ENCODE measurements around the gene ADAMTSL1.
A peak's percentile ranks its signal among the peaks of the same experiment; 100 is the strongest.

ADAMTSL1 gene

GRCh38 chr9:18461496-18461895 lies 12.5 kb upstream of the ADAMTSL1 start:
- TF ChIP-seq CTCF (conservative IDR thresholded peaks at IDR 0.05; ENCODE audit: control insufficient read depth, insufficient read depth, low read depth, low read length) = no peak
- DNase-seq (ENCODE audit: low read depth) = no peak
- H3K4me3 ChIP-seq (ENCODE audit: control insufficient read depth, low read depth, low read length) = no peak overlapping the region

GRCh38 chr9:18463991-18464390 lies 10.0 kb upstream of the ADAMTSL1 start:
- peak; percentile 38 for DNase-seq (ENCODE audit: low read depth)
- H3K4me3 ChIP-seq (ENCODE audit: control insufficient read depth, low read depth, low read length) = no peak overlapping the region
- no peak for TF ChIP-seq CTCF (conservative IDR thresholded peaks at IDR 0.05; ENCODE audit: control insufficient read depth, insufficient read depth, low read depth, low read length)

- no peak for TF ChIP-seq CTCF (conservative IDR thresholded peaks at IDR 0.05; ENCODE audit: control insufficient read depth, insufficient read depth, low read depth, low read length)
- no peak for DNase-seq (ENCODE audit: low read depth)
Observed at GRCh38 chr9:18466101-18466500, 7.9 kb upstream of the ADAMTSL1 start.

GRCh38 chr9:18467696-18468095 lies 6.3 kb upstream of the ADAMTSL1 start:
- H3K4me3 ChIP-seq (ENCODE audit: control insufficient read depth, low read depth, low read length) = no peak overlapping the region
- no peak for DNase-seq (ENCODE audit: low read depth)
- TF ChIP-seq CTCF (conservative IDR thresholded peaks at IDR 0.05; ENCODE audit: control insufficient read depth, insufficient read depth, low read depth, low read length) = no peak

More at GRCh38 chr9:18466101-18466500, 7.9 kb upstream of the ADAMTSL1 start:
- H3K4me3 ChIP-seq (ENCODE audit: control insufficient read depth, low read depth, low read length) = no peak overlapping the region

GRCh38 chr9:18472435-18472834 lies 1.5 kb upstream of the ADAMTSL1 start:
- DNase-seq (ENCODE audit: low read depth) = no peak
- no peak for TF ChIP-seq CTCF (conservative IDR thresholded peaks at IDR 0.05; ENCODE audit: control insufficient read depth, insufficient read depth, low read depth, low read length)
- peak overlapping the region; percentile 89 for H3K4me3 ChIP-seq (ENCODE audit: control insufficient read depth, low read depth, low read length)

DNA sequence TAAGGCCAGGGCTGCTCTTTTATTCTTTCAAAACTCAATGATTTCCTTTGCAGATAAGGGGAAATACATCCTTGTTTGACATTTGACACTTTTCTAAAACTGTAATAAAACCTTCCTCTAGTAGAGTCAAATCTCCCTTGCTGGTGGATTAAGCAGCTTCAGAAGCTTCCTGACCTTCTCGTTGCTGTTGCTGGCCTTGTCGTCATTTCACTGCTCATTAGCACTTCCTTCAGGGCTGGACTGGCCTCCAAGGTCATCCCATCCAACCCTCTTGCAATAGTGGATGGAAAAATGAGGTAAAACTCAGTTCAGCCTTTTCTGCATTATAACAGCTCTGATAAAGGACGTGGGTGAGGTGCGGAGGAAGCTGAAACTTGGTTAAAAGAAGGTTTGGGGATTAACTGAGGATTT lies 1.1 kb upstream of the ADAMTSL1 start:
- DNase-seq (ENCODE audit: low read depth) = peak; percentile 58
- H3K4me3 ChIP-seq (ENCODE audit: control insufficient read depth, low read depth, low read length) = peak overlapping the region; percentile 89
- TF ChIP-seq CTCF (conservative IDR thresholded peaks at IDR 0.05; ENCODE audit: control insufficient read depth, insufficient read depth, low read depth, low read length) = no peak

DNA sequence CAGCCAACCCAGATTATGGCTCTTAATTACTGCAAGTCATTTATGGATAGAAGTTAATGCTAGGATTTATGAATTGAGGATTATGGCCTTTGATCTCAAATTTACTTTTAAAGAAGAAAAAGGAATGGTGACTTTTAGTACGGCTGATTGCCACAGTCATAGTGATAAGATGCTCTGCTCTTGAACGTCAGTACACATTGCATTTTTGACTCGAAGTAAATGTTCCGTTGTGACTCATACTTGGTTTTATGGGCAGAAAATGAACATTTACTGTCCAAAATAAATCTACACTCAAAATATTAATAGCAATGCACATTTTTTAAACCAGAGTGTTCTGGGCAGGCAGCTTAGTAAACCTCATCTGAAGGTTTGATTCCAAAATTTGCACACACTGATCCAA lies 830 bp downstream of the ADAMTSL1 start:
- peak; percentile 63 for DNase-seq (ENCODE audit: low read depth)
- peak overlapping the region; percentile 89 for H3K4me3 ChIP-seq (ENCODE audit: control insufficient read depth, low read depth, low read length)
- no peak for TF ChIP-seq CTCF (conservative IDR thresholded peaks at IDR 0.05; ENCODE audit: control insufficient read depth, insufficient read depth, low read depth, low read length)
